GM18870 (cell line): ENCODE data around the gene MMP26.

ENCODE experiments used
- ATAC-seq: cut with Tn5 transposase; IDR thresholded peaks from one replicate; pipeline ENCODE4 v1.9.1; 2021; ENCODE audit warnings: moderate library complexity; ENCODE audit not compliant: unreplicated experiment

The MMP26 gene

DNA sequence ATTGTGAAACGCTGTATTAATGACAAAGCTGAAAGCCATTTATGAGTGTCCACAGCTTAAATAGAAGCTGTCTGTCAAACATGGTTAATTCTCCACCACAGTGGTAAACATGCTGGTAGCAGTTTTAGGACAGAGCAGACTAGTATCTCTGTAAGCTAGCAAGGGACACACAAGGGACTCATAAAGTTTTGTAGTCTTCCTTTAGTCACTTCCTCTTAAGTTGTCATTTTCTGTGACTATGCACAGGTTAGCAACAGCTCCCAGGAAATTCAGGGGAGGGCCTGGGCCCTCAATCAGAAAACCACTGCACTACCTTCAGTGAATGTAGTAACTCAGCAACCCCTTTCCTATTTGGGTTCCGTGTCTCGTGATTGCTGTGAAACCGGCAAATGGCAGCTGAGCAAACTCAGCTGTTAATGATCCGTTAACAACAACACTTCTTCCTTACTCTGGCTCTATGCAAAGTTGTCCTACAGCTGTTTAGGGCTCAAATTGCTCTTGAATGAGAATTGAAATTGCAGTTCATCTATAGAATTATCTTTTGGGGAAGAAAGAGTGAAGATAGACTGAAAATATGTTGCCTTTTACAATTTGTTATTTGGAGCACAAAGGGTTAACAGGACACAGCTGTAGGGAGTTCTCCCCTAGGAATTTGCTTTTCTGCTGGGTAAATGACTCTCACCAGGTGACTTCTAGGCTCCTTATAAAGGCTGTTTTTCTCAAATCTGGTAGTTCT, at the start of gene MMP26:
Gene MMP26, plus strand, starts transcription at position 731 of the 736 bp plus-strand sequence.
- peak; percentile 53 for ATAC-seq

GRCh38 chr11:4658629-4659445, 45.7 kb upstream of the MMP26 start:
- ATAC-seq, result no peak

GRCh38 chr11:4662876-4663275, 41.7 kb upstream of the MMP26 start:
- ATAC-seq, result no peak

DNA sequence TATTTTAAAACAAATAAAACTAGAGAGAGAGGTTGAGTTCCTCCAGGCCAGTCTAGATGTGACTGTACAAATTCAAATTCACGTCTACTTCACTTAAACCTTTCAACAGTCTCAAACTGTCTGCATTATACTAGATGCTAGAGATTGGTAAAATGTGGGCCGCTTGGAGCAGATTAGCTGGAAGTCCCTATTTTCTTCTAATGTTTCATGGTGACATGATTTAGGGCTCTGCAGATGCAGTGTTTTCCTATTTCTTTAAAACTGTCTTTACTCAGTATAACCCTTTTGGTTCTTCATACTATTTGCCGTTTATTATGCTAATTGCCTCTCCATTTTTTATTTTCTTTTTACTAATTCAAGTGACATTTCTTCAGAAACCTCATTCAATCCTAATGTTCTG, 40.4 kb upstream of the MMP26 start:
- ATAC-seq, result no peak

- ATAC-seq, result no peak
Measured at GRCh38 chr11:4664786-4665185, 39.8 kb upstream of the MMP26 start.

GRCh38 chr11:4665424-4665823, 39.2 kb upstream of the MMP26 start:
- no peak for ATAC-seq

- no peak for ATAC-seq
Measured at GRCh38 chr11:4671741-4672140, 32.8 kb upstream of the MMP26 start.

GRCh38 chr11:4672470-4672869, 32.1 kb upstream of the MMP26 start:
- ATAC-seq, result no peak

GRCh38 chr11:4673781-4674180, 30.8 kb upstream of the MMP26 start:
- ATAC-seq, result no peak

- no peak for ATAC-seq
Measured at GRCh38 chr11:4677948-4678347, 26.6 kb upstream of the MMP26 start.

DNA sequence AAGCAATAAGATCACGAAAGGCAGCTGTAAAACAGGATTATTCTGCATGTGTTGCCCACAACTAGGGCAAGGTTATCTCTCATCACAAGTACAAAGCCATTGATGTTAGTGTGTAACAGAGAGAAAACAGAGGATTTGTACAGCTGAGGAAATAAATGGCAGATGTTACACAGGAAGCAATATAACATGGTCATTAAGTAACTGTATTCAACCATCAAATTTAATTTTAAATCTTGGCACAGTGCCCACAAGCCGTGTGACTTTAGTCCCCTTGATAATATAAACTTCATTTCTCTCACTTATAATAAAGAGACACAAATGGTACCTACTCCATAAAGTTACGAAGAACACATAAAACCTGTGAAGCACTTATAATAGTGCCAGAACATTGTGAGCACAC, 24.2 kb upstream of the MMP26 start:
- ATAC-seq, result no peak

GRCh38 chr11:4682623-4683419, 21.8 kb upstream of the MMP26 start:
- no peak for ATAC-seq

- ATAC-seq, result no peak
Measured at GRCh38 chr11:4684631-4685285, 19.8 kb upstream of the MMP26 start.

DNA sequence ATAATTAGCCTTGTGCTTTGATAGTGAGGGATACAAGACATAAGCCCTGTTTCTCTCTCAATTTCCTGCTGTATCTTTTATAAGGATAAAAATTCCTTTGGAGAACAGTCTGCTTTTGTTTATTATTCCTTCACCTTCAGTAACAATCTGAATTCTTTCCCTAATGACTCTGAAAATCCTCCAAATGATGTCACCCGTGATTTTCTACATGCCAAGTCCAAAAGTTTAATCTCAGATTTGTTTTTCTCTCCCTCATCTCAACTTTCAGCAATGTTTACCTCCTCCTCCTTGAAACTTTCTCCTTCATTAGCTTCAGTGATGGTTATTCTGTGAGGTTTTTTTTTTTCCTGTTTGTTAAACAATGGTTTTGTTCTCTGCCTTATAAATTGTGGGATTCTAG, 9.1 kb upstream of the MMP26 start:
- no peak for ATAC-seq

DNA sequence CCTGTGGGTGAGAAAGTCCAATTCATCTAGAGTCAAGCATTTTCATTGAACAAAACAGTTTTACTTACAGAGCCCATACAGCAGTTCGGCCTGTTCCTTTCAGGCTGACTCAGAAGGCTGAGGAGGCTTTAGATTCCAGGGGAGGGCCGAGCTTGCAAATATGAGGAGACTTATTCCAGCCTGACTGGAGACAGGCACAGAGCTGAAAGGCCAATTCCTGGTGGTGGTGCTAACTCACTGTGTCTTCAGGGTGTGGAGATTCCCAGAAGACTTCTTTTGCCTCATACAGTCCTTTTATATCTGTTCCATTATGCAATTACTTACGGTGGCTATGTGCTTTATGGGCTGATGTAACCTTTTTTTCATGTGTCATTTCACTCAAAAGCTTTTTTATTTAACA, 7.0 kb upstream of the MMP26 start, which contains the start of gene OR51E2:
Gene OR51E2, minus strand, starts transcription at position 269 of the 400 bp plus-strand sequence. CDS start 15,142 bp downstream, outside the sequence.
- no peak for ATAC-seq

GRCh38 chr11:4699697-4700435, 4.7 kb upstream of the MMP26 start:
- ATAC-seq, result peak; percentile 87

DNA sequence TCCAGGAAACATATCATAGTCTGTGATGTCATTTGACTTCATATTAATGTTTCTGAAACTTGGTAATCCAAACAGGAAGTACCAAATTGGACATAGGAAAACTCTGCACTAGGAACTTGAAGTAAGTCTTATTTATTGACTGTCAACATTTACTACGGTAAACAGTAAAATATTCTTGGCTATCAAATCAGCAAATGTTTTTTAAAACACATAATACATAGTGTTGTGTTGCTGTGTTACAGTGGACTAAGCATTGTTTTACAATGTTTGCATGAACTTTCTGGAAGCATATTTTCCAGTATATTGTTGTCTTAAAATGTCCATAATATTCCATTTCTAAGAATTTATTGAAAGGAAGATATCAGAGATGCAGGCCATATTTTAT, 4.2 kb upstream of the MMP26 start:
- ATAC-seq, result no peak

DNA sequence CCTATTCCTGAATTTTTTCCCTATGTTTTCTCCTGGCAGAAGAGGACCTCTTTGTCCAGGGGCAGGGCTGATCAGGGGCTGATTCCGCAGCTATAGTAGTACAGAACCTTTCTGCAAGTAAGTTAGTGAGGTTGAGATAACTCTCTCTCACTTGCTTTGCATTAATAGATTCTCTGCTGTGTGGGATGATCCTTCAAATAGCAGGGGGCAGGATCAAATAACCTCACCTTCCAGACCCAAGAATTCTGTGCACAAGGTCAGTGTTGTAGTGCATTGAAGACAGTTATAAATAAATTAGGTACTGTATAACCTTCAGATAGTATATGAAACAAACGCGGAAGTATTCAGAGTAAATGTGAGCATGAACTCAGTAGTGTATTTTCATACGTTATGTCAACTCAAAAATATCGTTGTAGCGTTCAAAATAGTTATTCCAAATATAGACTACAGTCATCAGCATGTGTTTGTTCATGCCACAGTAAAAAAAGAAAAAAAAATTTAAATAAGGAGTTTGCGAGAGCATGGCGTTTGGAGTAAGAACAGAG, 278 bp downstream of the MMP26 start:
- no peak for ATAC-seq

DNA sequence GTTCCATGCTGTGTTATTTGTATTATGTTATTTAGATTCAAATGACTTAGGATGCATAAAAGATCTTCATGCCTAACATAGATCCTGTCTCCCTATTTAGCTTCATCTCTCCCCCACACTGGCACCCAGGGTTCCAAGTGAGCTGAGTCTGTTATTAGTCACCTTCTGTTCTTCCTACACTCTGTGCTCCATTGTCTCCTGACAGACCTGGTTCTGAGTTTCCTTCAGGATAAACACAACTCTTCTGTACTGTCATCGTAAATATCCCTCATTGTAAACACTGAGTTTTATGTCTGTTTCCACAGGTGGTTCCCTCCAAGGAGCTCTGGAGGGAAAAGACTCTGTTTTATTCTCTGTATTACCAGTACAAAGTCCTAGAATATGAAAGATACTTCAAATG, 8.7 kb downstream of the MMP26 start:
- ATAC-seq, result no peak

- no peak for ATAC-seq
Measured at GRCh38 chr11:4714300-4714699, 9.7 kb downstream of the MMP26 start.
